Right forelimb (tissue), 1 donor: ENCODE data around the gene KHDRBS1.
"Not testable (repeated sequence)": the region's sequence is repeated elsewhere in the genome, so short reads cannot be mapped to it uniquely, and the experiment has no call there.

Source experiments
- DNase-seq: peaks from one replicate; pipeline ENCODE4 v3.0.0-alpha.2; 2018

Gene KHDRBS1

GRCh38 chr1:32013386-32014198 lies at the start of gene KHDRBS1:
TSS of gene KHDRBS1 (plus strand) at chr1:32013868. CDS start at chr1:32013996, 128 bp downstream.
- peak; percentile 99 for DNase-seq

DNA sequence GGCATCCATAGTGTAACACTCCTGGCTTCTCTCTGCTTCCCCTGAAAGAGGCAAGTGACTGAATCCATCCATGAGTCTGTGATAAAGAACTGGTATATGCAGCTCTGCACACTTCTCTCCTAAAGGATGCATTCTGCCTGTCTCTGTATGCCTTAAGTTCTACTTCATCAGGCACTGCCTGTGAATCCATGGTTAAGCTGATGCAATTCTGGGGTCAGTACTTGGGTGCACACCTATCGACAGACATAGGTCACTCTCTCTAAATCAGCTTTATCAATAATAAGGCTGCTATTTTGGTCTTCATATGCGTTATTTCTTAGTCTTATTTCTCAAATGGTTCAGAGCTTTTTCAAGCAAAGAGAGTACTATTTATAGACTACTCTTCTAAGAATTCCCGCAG lies 42.8 kb upstream of the KHDRBS1 start:
- DNase-seq: no peak

GRCh38 chr1:31976401-31976800 lies 37.3 kb upstream of the KHDRBS1 start:
- no peak for DNase-seq

GRCh38 chr1:31977385-31978131 lies 36.1 kb upstream of the KHDRBS1 start:
- no peak for DNase-seq

GRCh38 chr1:31978843-31979400 lies 34.7 kb upstream of the KHDRBS1 start:
- DNase-seq: no peak

- DNase-seq: no peak
Measured at GRCh38 chr1:31980835-31981455, 32.7 kb upstream of the KHDRBS1 start.

- no peak for DNase-seq
Measured at GRCh38 chr1:31981456-31981839, 32.2 kb upstream of the KHDRBS1 start.

- no peak for DNase-seq
Measured at GRCh38 chr1:31981972-31982371, 31.7 kb upstream of the KHDRBS1 start.

GRCh38 chr1:31984419-31985347 lies 29.0 kb upstream of the KHDRBS1 start:
- no peak for DNase-seq

- no peak for DNase-seq
Measured at GRCh38 chr1:31985430-31985829, 28.2 kb upstream of the KHDRBS1 start.

DNA sequence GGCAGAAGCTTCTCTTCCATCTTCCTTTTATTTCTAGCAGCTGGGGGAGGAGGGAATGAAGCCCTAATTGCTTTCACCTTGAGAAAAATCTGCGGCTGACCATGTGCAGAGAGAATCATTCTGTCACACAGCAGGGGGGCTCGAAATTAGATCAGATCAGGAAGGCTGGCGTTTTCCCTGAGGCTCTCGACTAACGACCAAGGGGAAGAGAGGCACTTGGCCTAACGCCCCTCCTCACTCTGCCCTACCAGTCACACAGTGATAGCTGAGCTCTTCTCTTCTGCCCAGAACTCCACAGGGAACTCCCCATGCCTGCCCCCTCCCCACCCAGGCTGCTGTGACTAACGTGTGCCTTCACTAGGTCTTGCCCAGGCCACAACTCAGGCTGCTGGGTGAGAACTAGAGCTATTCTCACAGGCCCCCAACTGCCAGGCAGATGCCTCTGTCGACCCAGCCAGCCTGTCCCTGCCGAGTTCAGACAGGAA lies 26.5 kb upstream of the KHDRBS1 start:
- DNase-seq: no peak

GRCh38 chr1:31989964-31990363 lies 23.7 kb upstream of the KHDRBS1 start:
- DNase-seq: no peak

- DNase-seq: no peak
Measured at GRCh38 chr1:31991182-31991581, 22.5 kb upstream of the KHDRBS1 start.

DNA sequence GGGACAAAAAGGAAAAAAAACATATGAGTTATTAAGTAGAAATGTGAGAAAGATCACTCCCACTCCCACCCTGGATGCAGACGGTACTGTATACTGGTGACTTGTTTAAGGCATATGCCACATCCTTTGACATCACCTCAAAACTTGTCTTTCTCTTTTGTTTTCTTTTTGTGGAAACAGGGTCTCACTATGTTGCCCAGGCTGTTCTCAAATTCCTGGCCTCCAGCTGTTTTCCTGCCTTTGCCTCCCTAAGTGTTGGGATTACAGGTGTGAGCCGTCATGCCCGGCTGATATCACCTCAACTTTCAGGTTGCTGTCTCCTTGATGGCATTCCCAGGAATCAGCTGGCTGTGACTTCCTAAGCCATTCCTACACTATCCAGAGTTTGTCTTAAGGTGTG lies 18.4 kb upstream of the KHDRBS1 start:
- DNase-seq: no peak

DNA sequence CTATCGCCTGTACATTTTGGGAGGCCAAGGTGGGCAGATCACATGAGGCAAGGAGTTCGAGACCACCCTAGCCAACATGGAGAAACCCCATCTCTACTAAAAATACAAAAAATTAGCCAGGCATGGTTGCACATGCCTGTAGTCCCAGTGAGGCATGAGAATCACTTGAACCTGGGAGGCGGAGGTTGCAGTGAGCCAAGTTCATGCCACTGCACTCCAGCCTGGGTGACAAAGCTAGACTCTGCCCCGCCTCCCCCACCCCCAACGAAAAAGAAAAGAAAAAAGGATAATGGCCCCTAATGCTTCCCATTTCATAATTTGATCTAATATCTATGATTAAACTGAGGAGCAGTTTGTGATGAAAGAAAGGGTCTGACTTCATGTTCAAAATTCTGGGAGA lies 17.5 kb upstream of the KHDRBS1 start:
- DNase-seq: not testable (repeated sequence)

GRCh38 chr1:32001863-32002262 lies 11.8 kb upstream of the KHDRBS1 start:
- no peak for DNase-seq

DNA sequence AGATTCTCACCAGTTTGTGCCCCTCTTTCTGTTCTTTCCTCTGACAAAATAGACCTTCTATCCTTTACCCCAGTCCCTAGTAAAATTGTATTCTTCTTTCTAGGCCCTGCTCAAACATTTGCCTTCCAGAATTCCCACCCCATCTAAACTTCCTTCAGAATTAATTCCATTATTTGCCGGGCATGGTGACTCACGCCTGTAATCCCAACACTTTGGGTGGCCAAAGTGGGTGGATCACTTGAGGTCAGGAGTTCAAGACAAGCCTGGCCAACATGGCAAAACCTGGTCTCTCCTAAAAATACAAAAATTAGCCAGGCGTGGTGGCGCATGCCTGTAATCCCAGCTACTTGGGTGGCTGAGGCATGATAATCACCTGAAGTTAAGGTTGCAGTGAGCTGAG lies 11.4 kb upstream of the KHDRBS1 start:
- not testable (repeated sequence) for DNase-seq

DNA sequence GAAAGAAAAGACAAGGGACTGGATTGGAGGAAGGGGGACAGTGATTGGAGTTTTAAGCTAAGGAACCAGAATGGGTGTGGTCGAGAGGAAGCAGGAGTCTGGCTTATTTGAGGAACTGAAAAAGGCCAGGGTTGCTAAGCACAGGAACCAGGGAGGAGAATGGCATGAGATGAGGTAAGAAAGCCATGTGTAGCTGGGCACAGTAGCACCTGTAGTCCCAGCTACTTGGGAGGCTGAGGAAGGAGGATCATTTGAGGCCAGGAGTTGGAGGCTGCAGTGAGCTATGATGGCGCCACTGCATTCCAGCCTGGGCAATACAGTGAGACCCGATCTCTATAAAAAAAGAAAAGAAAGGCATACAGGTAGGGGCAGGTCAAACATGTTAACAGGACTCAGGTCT lies 8.1 kb upstream of the KHDRBS1 start:
- DNase-seq: no peak

GRCh38 chr1:32007591-32007940 lies 6.1 kb upstream of the KHDRBS1 start:
- DNase-seq: no peak

DNA sequence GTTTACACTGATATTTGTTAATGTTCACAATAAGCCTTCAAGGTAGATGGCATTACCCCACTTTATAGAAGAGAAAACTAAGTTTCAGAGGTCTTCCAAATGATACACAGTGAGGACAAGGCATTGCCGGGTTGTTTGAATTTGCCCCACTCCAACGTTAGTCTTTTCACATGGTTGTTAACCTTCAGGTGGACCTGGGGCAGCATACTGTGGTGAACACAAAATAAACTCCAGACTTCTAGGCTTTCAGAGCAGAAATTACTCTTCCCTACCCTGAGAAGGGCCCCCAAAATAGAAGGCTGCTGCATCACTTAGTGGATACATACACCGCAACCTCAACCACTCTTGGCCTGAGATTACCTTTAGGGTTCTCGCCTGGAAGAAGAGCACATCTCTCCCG lies 3.4 kb upstream of the KHDRBS1 start:
- DNase-seq: no peak

DNA sequence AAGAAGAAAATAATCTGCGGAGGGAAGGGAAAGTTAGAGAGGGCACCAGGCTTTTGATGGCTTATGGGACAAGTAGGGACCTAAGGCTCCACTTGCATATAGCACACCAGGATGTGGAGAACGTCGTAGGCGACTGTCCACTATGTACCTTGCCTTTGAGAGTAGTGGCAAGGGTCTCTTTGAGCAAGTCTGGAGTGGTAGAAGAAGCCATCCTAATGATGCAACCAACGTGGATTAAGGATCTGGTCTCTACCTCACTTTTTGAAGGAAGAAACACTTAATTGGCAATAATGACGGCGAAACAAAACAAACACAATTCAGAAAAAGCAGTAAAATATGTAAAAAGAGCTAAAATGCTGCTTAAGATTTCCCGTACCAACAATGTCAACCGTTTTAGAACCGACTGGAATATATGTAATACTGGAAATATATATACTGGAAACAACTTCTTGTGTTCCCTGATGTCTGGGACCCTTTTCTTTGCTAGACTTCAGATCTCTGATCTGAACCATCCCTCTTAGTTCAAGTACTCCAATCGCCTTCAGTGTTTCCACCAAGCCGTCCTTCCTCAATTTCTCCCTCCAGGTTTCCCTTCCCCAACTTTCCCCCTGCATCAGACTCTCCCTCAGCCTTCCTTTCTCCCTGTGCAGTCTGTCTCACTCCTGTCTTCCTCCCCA lies 821 bp upstream of the KHDRBS1 start:
- DNase-seq: no peak
